Thoracic aorta (tissue), 2 donors: ENCODE data around the gene GRIK4. TPM values are rescaled to one million over a fixed set of nuclear protein-coding genes. Genes with fewer than 3 reads are reported as not detected.

Source experiments
- ATAC-seq: fragments of 150-250 bp; one replicate; pipeline ENCODE4 v1.8.0; 2017; ENCODE audit warnings: low read depth; ENCODE audit not compliant: insufficient number of reproducible peaks, low FRiP score
- DNase-seq: peaks from one replicate; pipeline ENCODE4 v3.0.0-alpha.2; 2020; ENCODE audit warnings: low spot score
- H3K27ac ChIP-seq, 2 donors: fragments of 200-600 bp; sonication (generic); 1 replicate in 1 of 2; 2 replicates in 1 of 2; pipeline ENCODE4 v1.5.1; 2016; ENCODE audit warnings: mild to moderate bottlenecking in 2 of 2, moderate library complexity in 2 of 2
- H3K27me3 ChIP-seq: fragments of 200-600 bp; sonication (generic); replicated peaks from 2 replicates; pipeline ENCODE4 v1.6.0; 2016; ENCODE audit warnings: mild to moderate bottlenecking; ENCODE audit not compliant: insufficient read depth
- H3K36me3 ChIP-seq: fragments of 200-600 bp; sonication (generic); one replicate; pipeline ENCODE4 v1.5.1; 2016
- H3K4me1 ChIP-seq, 2 donors: fragments of 200-600 bp; sonication (generic); 1 replicate in 1 of 2; 2 replicates in 1 of 2; pipeline versions ENCODE4 v1.5.1 to v1.6.0; 2016; ENCODE audit warnings: low read depth in 2 of 2, mild to moderate bottlenecking in 1 of 2; ENCODE audit not compliant: control insufficient read depth in 1 of 2
- H3K4me3 ChIP-seq: fragments of 200-600 bp; sonication (generic); 2 replicates; pipeline ENCODE4 v1.5.1; 2016; ENCODE audit warnings: mild to moderate bottlenecking
- H3K9me3 ChIP-seq: fragments of 200-600 bp; sonication (generic); 2 replicates; pipeline ENCODE4 v1.5.1; 2016
- total RNA-seq, 2 donors: library from RNA; depleted of rRNA; stranded (reverse); fragments of >200 nt; gene quantifications; one replicate each; pipeline versions ENCODE4 v1.1.0 to v1.2.3, GENCODE V29; 2016
- TF ChIP-seq, protein P1 (sequence below): fragments of 200-600 bp; sonication (generic); IDR thresholded peaks from one replicate; pipeline ENCODE4 v1.5.1; 2019; ENCODE audit warnings: antibody characterized with exemption

GRIK4 gene
- total RNA-seq, 2 donors from 2014 or later = not detected

DNA sequence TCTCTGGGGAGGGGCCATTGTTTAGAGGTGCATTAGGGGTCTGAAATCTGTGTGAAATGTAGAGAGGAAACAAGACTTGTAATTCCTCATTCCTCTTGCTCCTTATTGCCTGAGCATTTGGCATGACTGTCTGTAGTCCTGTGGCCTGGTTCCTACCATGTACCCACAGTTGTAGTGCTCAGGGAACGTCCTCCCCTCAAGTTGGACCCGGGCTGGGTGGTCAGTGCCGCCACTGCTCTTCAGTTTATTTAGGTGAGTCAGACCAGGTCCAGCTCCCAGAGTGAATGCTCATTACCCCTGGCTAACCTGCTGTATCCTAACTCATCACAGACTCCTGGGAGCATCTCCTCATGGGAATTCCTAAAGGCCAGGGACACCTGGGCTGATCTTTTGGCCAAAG lies 139.8 kb downstream of the GRIK4 start:
- Histone ChIP-seq H3K4me3 (no peak overlapping the region), H3K27me3 (no peaks in the 10 kb centered on the region), H3K9me3 (no peaks in the 10 kb centered on the region), H3K4me1 (no peaks in the 10 kb centered on the region), H3K27ac (no peak overlapping the region), H3K36me3 (no peaks in the 10 kb centered on the region)
- ATAC-seq (no peak), DNase-seq (no peak)
- TF ChIP-seq, protein P1, sequence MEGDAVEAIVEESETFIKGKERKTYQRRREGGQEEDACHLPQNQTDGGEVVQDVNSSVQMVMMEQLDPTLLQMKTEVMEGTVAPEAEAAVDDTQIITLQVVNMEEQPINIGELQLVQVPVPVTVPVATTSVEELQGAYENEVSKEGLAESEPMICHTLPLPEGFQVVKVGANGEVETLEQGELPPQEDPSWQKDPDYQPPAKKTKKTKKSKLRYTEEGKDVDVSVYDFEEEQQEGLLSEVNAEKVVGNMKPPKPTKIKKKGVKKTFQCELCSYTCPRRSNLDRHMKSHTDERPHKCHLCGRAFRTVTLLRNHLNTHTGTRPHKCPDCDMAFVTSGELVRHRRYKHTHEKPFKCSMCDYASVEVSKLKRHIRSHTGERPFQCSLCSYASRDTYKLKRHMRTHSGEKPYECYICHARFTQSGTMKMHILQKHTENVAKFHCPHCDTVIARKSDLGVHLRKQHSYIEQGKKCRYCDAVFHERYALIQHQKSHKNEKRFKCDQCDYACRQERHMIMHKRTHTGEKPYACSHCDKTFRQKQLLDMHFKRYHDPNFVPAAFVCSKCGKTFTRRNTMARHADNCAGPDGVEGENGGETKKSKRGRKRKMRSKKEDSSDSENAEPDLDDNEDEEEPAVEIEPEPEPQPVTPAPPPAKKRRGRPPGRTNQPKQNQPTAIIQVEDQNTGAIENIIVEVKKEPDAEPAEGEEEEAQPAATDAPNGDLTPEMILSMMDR = no peak

DNA sequence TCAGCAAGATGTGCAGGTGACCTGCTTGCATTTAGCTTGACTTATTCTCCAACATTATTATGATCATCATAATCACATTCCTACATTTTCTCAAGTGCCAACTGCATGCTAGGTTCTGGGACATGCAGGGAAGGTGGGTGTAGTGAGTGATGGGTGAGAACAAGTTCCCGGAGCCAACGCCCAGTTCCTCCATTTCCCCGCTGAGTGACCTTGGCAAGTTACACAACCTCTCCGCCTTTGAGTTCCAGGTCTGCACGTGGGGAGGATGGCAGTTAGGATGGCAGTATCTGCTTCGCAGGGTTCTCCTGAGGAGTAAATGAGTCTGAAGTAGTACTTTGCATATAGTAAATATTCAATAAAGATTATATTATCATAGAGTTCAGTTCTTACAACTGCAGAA lies 140.3 kb downstream of the GRIK4 start:
- no peaks in the 10 kb centered on the region for H3K27me3 ChIP-seq
- no peak overlapping the region for H3K4me3 ChIP-seq
- DNase-seq (no peak), ATAC-seq (no peak)
- TF ChIP-seq, protein P1 = no peak
- no peaks in the 10 kb centered on the region for H3K36me3 ChIP-seq
- no peak overlapping the region for H3K27ac ChIP-seq
- H3K9me3 ChIP-seq = no peaks in the 10 kb centered on the region
- H3K4me1 ChIP-seq = no peaks in the 10 kb centered on the region

DNA sequence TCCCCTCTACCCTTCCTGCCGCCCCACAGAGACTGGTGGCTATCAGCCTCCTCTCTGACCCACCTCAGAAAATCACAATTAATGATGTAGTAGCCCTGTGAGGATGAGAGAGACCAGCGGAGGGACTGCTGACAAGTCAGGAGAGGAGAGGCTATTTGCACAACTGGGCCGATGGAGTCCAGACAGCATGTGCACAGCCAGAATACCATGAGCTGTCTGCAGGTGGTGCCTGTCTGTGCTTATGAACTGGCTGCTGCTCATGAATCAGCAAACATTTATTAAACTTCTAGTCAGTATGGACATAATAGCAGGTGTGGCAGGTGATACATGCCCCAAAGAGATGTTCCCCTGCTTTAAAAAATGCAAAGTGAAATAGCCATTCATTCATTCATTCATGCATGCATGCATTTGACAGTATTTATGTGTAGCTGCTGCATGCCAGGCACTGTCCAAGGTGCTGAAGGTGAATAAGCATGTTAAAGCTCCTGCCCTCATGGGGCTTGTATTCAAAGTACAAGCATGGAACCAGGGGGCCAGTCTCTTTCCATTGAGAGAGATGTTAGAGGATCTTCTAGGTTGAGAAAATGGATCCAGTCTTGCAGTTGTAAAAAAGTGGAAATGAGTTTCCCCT lies 141.3 kb downstream of the GRIK4 start:
- Histone ChIP-seq H3K27me3 (no peaks in the 10 kb centered on the region), H3K9me3 (no peaks in the 10 kb centered on the region), H3K4me3 (no peak overlapping the region), H3K27ac (no peak overlapping the region), H3K4me1 (no peaks in the 10 kb centered on the region), H3K36me3 (no peaks in the 10 kb centered on the region)
- no peak for ATAC-seq
- TF ChIP-seq, protein P1 = no peak
- no peak for DNase-seq

DNA sequence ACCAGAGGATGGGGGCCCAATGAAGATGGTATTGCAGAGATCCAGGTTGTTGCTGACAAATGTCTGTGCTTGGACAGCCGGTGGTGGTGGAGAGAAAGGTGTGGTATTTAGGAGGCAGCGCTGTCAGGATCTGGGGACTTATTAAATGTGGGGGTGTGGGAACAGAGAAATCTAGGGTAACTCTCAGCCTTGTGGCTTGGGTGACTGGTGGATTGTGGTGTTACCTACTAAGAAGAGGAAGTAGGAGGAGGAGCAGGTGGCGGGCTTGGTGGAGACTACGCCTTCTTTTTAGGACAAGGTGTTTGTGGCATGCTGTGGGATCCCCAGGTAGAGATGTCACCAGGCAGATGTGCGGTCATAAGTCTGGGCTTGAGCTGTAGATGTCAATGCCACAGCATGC lies 144.0 kb downstream of the GRIK4 start:
- no peak for ATAC-seq
- H3K4me1 ChIP-seq = no peaks in the 10 kb centered on the region
- no peaks in the 10 kb centered on the region for H3K9me3 ChIP-seq
- no peak overlapping the region for H3K4me3 ChIP-seq
- no peak overlapping the region for H3K27ac ChIP-seq
- DNase-seq = no peak
- TF ChIP-seq, protein P1 = no peak
- H3K27me3 ChIP-seq = no peaks in the 10 kb centered on the region
- no peaks in the 10 kb centered on the region for H3K36me3 ChIP-seq

DNA sequence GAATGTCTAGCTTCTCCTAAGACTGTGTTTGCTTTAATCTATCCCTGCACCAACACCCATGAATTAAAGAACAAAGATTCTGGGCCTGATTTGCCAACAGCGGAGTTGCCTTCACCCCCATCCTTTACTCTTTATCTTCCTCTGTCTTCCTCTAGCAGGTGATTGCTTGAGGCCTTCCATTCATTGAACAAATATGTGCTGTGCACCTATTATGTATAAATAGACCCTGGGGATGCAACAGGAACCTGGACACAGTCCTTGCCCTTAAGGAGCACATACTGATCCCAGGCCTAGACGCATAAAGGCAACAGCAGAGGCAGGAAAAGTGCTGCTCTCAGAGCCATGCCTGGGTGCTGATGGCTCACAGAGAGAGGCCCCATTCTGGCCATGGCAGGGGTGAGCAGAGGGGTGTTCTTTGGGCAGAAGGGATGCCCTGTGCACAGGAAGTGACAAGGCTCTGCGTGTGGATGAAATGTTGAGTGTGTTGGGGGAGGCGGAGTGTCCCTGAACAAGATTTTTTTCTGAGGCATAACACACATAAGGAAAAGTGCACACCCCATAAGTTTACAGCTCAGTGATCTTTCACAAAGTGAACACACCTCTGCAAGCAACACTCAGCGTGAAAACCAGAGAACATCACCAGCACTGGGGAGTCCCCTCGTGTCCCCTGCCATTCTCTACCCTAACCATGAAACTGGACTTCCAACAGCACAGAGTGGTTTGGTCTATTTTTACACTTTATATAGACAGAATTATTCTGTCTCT lies 145.9 kb downstream of the GRIK4 start:
- DNase-seq = no peak
- TF ChIP-seq, protein P1 = no peak
- H3K36me3 ChIP-seq = no peaks in the 10 kb centered on the region

More for the DNA sequence above, 145.9 kb downstream of the GRIK4 start:
- ATAC-seq = no peak
- Histone ChIP-seq H3K9me3 (no peaks in the 10 kb centered on the region), H3K27me3 (no peaks in the 10 kb centered on the region), H3K4me3 (no peak overlapping the region), H3K4me1 (no peaks in the 10 kb centered on the region), H3K27ac (no peak overlapping the region)
